Heart right ventricle (tissue), 16 donors: Measurements from ENCODE around the gene ATP7B. TPM values are rescaled to one million over a fixed set of nuclear protein-coding genes. Genes with fewer than 3 reads are reported as not detected.

Experiments
- ATAC-seq, 8 donors: fragments of 200-7000 bp; cut with Tn5 transposase; one replicate each; pipeline ENCODE4 v1.9.1; 2020; ENCODE audit warnings: mild to moderate bottlenecking in 8 of 8, moderate library complexity in 8 of 8, moderate number of reproducible peaks in 1 of 8
- DNase-seq, 2 donors: peaks; one replicate each; pipeline ENCODE4 v3.0.0-alpha.2; 2020
- H3K27ac ChIP-seq, 10 donors: fragments of 200-600 bp; sonication (generic) in 2 of 10; one replicate each; pipeline versions ENCODE4 v1.5.0 to v1.8.0; 2020 to 2022; ENCODE audit warnings: mild to moderate bottlenecking in 3 of 10
- H3K27me3 ChIP-seq, 7 donors: fragments of 200-600 bp; one replicate each; pipeline ENCODE4 v1.8.0; 2021 to 2022; ENCODE audit warnings: mild to moderate bottlenecking in 2 of 7
- H3K36me3 ChIP-seq, 9 donors: fragments of 200-600 bp; sonication (generic) in 1 of 9; one replicate each; pipeline versions ENCODE4 v1.5.0 to v1.8.0; 2020 to 2022; ENCODE audit warnings: mild to moderate bottlenecking in 2 of 9
- H3K4me1 ChIP-seq, 9 donors: fragments of 200-600 bp; sonication (generic) in 1 of 9; one replicate each; pipeline versions ENCODE4 v1.5.0 to v1.8.0; 2020 to 2022; ENCODE audit warnings: mild to moderate bottlenecking in 4 of 9
- H3K4me3 ChIP-seq, 10 donors: fragments of 200-600 bp; sonication (generic) in 2 of 10; one replicate each; pipeline versions ENCODE4 v1.5.0 to v1.8.0; 2020 to 2022; ENCODE audit warnings: mild to moderate bottlenecking in 7 of 10, moderate library complexity in 2 of 10
- H3K9me3 ChIP-seq, 11 donors: fragments of 200-600 bp in 10 of 11; sonication (generic) in 2 of 11; one replicate each; pipeline versions ENCODE4 v1.5.0 to v1.8.0; 2013 to 2022; ENCODE audit warnings: mild to moderate bottlenecking in 2 of 11, control low read depth in 1 of 11, moderate library complexity in 1 of 11
- WGBS, 2 donors: extraction: QIAGEN DNeasy Blood & Tissue Kit; methylation state at CpG; one replicate each; pipeline ENCODE4 v1.1.7; 2013; ENCODE audit warnings: inconsistent platforms in 1 of 2; 5-methylcytosine and 5-hydroxymethylcytosine counted together
- intact Hi-C, 10 donors: fragments of 100-400 bp; cut with DNase I; formaldehyde crosslinking; loops; one replicate each; pipeline versions ENCODE4 v1.11.1 to v1.14.2; 2022
- polyA plus RNA-seq, 2 donors: library from polyadenylated mRNA; stranded (reverse); fragments of 200-250 nt; gene quantifications; one replicate each; pipeline ENCODE4 v1.2.3, GENCODE V29; 2013
- total RNA-seq, 10 donors: library from RNA; stranded (reverse); fragmentation: NEBNext Ultra II Directional in 3 of 10; extraction: Animal tissue kit (Norgen Biotek cat#: 25700) in 3 of 10; gene quantifications; one replicate each; pipeline versions ENCODE4 v1.2.1 to v1.2.4, GENCODE V29; 2021 to 2023
- TF ChIP-seq, protein P1 (sequence below), 9 donors: fragments of 200-600 bp; sonication (generic) in 2 of 9; IDR thresholded peaks; one replicate each; pipeline versions ENCODE4 v1.5.0 to v1.8.0; 2021 to 2022; ENCODE audit warnings: antibody characterized with exemption in 9 of 9, mild to moderate bottlenecking in 5 of 9, moderate library complexity in 1 of 9
- donor health status: Arrhythmogenic right ventricular cardiomyopathy.
- donor health status: ischemic (EF 13 %, LVEDD 7.1; RV severe dilation, severe dysfunction).
- donor health status: healthy with polysubstance abuse.
- donor health status: DM: no; HTN: yes; CAD: no.
- donor health status: DM: no; HTN: no; CAD: no.
- donor health status: ischemic (EF 25% LVEDD 6.9; RV normal size, moderate dysfunction).
- donor health status: ischemic (EF 25% LVEDD 5.7; RV mildly dilated, moderate dysfunction).
- donor health status: healthy.
- donor health status: DM: yes; HTN: yes; CAD: no.
- donor health status: Ischemic cardiomyopathy.
- donor health status: ischemic (EF 35%, LVEDD 5.7; RV mildly dilated, moderate dysfunction).
- donor health status: nonischemic (EF 11% LVEDD 7.7; RV severe dilation, severe dysfunction).
- donor health status: DM: yes; HTN: yes; CAD: no.
- donor health status: PGD.
- donor health status: ischemic (EF 29% LVEDD 5.4; RV normal size, mild dysfunction).
- donor health status: nonischemic (EF 23%, LVEDD 6.1; RV moderate dilation, normal function).

The ATP7B gene
- total and polyA plus RNA-seq, 12 donors = 2.0 to 9.3 (median 5.6) TPM

DNA sequence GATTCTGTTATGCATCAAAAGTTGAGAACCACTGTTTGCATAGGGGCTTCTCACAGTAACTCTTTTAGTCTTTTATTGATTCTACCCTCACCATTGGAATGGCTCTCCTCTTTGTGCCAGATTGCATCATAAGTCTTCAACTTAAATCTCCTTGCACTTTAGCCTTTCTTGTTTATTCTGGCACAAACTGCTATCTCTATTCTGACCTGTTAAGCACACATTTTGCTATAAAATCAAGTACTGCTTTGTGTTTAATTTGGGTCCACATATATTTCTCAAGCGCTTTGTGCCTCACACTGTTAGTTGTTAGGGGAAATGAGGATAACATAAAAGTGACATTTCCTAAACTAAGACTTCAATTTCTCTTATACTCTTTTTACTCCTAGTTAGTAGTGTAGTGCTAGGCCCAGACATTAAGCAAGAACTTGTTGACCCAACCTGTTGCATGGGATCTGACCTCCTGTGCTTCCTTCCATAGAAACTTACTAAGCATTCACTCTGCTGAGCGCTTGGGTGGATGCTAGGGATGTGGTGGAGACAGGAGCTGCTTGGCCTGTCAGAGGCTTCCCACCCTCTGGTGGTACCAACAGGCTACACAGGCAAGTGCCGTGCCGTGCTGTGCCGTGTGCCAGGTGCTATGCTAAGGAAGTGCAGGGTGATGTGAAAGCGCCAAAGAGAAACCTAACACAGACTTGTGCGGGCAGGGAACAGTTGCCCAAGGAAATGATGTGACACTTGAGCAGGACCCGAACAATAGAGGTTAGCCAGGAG, 14.4 kb upstream of the ATP7B start:
- Histone ChIP-seq H3K4me3 (no peak overlapping the region), H3K4me1 (peaks cover 0 to 7% (median 0%) of the 10 kb centered on the region in 9 donors), H3K36me3 (peaks cover 0 to 94% (median 22%) of the 10 kb centered on the region in 9 donors), H3K9me3 (no peaks in the 10 kb centered on the region), H3K27me3 (no peaks in the 10 kb centered on the region), H3K27ac (no peak overlapping the region)
- ATAC-seq (no peak), DNase-seq (no peak)
- TF ChIP-seq, protein P1, sequence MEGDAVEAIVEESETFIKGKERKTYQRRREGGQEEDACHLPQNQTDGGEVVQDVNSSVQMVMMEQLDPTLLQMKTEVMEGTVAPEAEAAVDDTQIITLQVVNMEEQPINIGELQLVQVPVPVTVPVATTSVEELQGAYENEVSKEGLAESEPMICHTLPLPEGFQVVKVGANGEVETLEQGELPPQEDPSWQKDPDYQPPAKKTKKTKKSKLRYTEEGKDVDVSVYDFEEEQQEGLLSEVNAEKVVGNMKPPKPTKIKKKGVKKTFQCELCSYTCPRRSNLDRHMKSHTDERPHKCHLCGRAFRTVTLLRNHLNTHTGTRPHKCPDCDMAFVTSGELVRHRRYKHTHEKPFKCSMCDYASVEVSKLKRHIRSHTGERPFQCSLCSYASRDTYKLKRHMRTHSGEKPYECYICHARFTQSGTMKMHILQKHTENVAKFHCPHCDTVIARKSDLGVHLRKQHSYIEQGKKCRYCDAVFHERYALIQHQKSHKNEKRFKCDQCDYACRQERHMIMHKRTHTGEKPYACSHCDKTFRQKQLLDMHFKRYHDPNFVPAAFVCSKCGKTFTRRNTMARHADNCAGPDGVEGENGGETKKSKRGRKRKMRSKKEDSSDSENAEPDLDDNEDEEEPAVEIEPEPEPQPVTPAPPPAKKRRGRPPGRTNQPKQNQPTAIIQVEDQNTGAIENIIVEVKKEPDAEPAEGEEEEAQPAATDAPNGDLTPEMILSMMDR (IDR thresholded peaks at IDR 0.05) = no peak
- intact Hi-C loops = no loop called here
- WGBS, 2 donors = 87 to 97% methylated on average over 8 of the region's 8 CpGs

DNA sequence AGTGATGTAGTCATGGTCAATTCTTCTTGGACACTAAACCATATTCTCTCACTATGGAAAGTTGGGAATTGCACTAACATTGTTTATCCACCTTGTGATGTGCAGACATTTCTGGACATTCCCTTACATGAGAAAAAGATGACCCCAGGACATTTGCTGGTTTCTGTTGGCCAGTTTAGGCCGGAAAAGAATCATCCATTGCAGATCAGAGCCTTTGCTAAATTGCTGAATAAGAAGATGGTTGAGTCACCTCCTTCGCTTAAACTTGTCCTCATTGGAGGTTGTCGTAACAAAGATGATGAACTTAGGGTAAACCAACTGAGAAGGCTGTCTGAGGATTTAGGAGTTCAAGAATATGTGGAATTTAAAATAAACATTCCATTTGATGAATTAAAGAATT, 13.2 kb upstream of the ATP7B start, which contains the start of gene UTP14C:
TSS of gene UTP14C (plus strand) at position 211 of the 400 bp plus-strand sequence. CDS start 4,114 bp downstream, outside the sequence.
- H3K36me3 ChIP-seq = peaks cover 0 to 99% (median 23%) of the 10 kb centered on the region in 9 donors
- no peaks in the 10 kb centered on the region for H3K9me3 ChIP-seq
- TF ChIP-seq, protein P1 (IDR thresholded peaks at IDR 0.05) = no peak

DNA sequence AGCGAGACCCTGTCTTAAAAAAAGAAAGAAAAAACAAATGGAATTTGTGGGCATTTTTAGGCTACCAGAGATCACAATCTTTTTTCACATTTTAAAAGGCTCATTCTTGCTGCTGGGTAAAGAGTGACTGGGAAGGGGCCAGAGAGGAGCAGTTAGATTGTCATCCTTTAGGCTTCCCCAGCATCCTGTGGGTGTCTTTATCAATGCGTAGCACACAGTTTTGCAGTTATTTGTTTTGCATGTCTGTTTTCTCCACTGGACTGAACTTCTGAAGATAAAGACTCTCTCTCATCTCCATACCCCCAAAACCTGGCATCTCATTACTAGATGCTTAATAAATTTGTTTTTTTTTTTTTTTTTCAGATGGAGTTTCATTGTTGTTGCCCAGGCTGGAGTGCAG, 11.1 kb upstream of the ATP7B start:
- DNase-seq (no peak), ATAC-seq (no peak)
- Histone ChIP-seq H3K27ac (no peak overlapping the region), H3K36me3 (peaks cover 0 to 99% (median 23%) of the 10 kb centered on the region in 9 donors), H3K4me1 (peaks cover 0 to 7% (median 0%) of the 10 kb centered on the region in 9 donors), H3K27me3 (no peaks in the 10 kb centered on the region), H3K4me3 (no peak overlapping the region), H3K9me3 (no peaks in the 10 kb centered on the region)
- intact Hi-C loops = no loop called here
- TF ChIP-seq, protein P1 (IDR thresholded peaks at IDR 0.05) = no peak
- 98% methylated on average over 2 of the region's 2 CpGs for WGBS, 2 donors

More for the DNA sequence above, 13.2 kb upstream of the ATP7B start, which contains the start of gene UTP14C:
- intact Hi-C loops = no loop called here
- Histone ChIP-seq H3K4me1 (peaks cover 0 to 7% (median 0%) of the 10 kb centered on the region in 9 donors), H3K27ac (no peak within 1 kb of the TSS), H3K4me3 (no peak within 1 kb of the TSS), H3K27me3 (no peaks in the 10 kb centered on the region)
- WGBS, 2 donors = 98 to 99% methylated on average over 3 of the region's 3 CpGs
- DNase-seq = no peak
- ATAC-seq = no peak

DNA sequence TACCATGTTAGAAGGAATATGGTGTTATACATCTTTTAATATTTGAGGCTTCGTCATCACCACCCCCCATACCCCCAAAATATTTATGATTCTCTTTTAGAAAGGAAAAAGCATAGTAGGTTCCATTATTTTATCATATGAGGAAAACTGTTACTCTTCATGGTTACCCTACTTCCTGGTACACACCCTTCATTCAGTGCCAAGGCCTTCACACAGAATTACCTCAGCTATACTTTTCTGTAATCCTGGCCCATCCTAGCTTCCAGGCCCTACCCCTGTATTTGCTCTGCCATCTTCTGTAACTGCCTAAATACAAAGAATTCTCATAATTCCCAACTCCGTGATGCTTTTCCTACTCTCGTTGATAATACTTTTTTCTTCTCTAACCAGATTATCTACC, 8.9 kb upstream of the ATP7B start:
- no peaks in the 10 kb centered on the region for H3K4me1 ChIP-seq
- TF ChIP-seq, protein P1 (IDR thresholded peaks at IDR 0.05) = no peak
- H3K27ac ChIP-seq = no peak overlapping the region
- intact Hi-C loops = no loop called here
- no peak overlapping the region for H3K4me3 ChIP-seq
- H3K9me3 ChIP-seq = no peaks in the 10 kb centered on the region
- 96% methylated on average over 3 of the region's 3 CpGs for WGBS, 2 donors
- H3K36me3 ChIP-seq = peaks cover 0 to 86% (median 23%) of the 10 kb centered on the region in 9 donors
- DNase-seq (no peak), ATAC-seq (no peak)
- no peaks in the 10 kb centered on the region for H3K27me3 ChIP-seq
